Measurements from ENCODE around the gene RPL13A. TPM values are rescaled to one million over a fixed set of nuclear protein-coding genes. Genes with fewer than 3 reads are reported as not detected.

RPL13A gene
- total and polyA plus RNA-seq, 2 donors (not counting 3 experiments of a cell fraction or from before 2014, with no cell fraction given), result 2,291 to 4,148 TPM

GRCh38 chr19:49486710-49487276 lies 615 bp upstream of the RPL13A start:
- Histone ChIP-seq H4K20me1 (replicated peaks; ENCODE audit: control insufficient read depth, extremely low read depth, insufficient read depth, low read length) (peaks cover 5% of the 10 kb centered on the region), H3K27ac (ENCODE audit: insufficient read depth, low read depth, low read length) (no peak overlapping the region), H3K9ac (replicated peaks; ENCODE audit: extremely low read depth, insufficient read depth, low read length) (no peak overlapping the region), H3K9me1 (replicated peaks; ENCODE audit: control insufficient read depth, extremely low read depth, insufficient read depth, low read length) (no peaks in the 10 kb centered on the region), H3K4me2 (ENCODE audit: insufficient read depth, low read length) (no peak overlapping the region), H3K9me3 (replicated peaks; ENCODE audit: control insufficient read depth, insufficient read depth, low read length) (no peaks in the 10 kb centered on the region), H3K27me3 (ENCODE audit: control insufficient read depth in 2 of 2, insufficient read depth in 2 of 2, low read length in 2 of 2) (no peaks in the 10 kb centered on the region), H3K4me3 (replicated peaks in 1 of 3; ENCODE audit: insufficient read depth in 1 of 3, low read depth in 1 of 3, low read length in 3 of 3) (no peak overlapping the region), H3K4me1 (ENCODE audit: control insufficient read depth, extremely low read depth, insufficient read depth, low read length) (peaks cover 12% of the 10 kb centered on the region), H3K79me2 (ENCODE audit: control insufficient read depth, insufficient read depth, low read length) (peaks cover 40% of the 10 kb centered on the region), H3K36me3 (ENCODE audit: control insufficient read depth in 2 of 2, extremely low read depth in 1 of 2, insufficient read depth in 2 of 2, low read length in 2 of 2) (peaks cover 21 to 24% of the 10 kb centered on the region in 2 experiments), H2AFZ (ENCODE audit: low read depth, low read length) (peak overlapping the region; percentile 90)
- ChIA-PET POLR2A (interaction anchor here (1.1 kb wide), 3 partner anchors 8 to 154 kb away, joined by 3 to 5 read pairs (median 5); partner anchors contain the start of genes RPS11 and RRAS), CTCF (no interaction called here)
- DNase-seq (ENCODE audit: low read depth, low spot score) (no peak), FAIRE-seq (no peak)
- no peak for TF ChIP-seq JUN (IDR thresholded peaks at IDR 0.05; ENCODE audit: borderline replicate concordance, insufficient read depth, insufficient read length, low read depth)
- TF ChIP-seq, protein P1, sequence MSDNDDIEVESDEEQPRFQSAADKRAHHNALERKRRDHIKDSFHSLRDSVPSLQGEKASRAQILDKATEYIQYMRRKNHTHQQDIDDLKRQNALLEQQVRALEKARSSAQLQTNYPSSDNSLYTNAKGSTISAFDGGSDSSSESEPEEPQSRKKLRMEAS (IDR thresholded peaks at IDR 0.05; ENCODE audit: insufficient read depth, insufficient read length), result no peak
- TF ChIP-seq EZH2 (IDR thresholded peaks at IDR 0.05; ENCODE audit: borderline replicate concordance, low read depth, low read length, severe bottlenecking), result no peak
- TF ChIP-seq CTCF (IDR thresholded peaks at IDR 0.05; ENCODE audit: extremely low read depth in 1 of 2, insufficient read depth in 1 of 2, low read depth in 1 of 2, low read length in 2 of 2), result peak in 1 of 2 donors; percentile 17
- dilution Hi-C loops (cut with MboI; ENCODE audit: extremely low pct_ligation_motif_present, low sequenced_read_pairs), result no loop called here
- intact Hi-C loops (cut with micrococcal nuclease), result loop anchor here (1.0 to 2.0 kb wide), 4 partner anchors 8 to 154 kb away; partner anchors contain the start of genes PIH1D1, RPS11 and RRAS
- BruUV-seq (replicated peaks), result TSS peak; percentile 43
